Motor neuron (in vitro differentiated cells): ENCODE results near the gene ZNF324. TPM values are rescaled to one million over a fixed set of nuclear protein-coding genes. Genes with fewer than 3 reads are reported as not detected.
A peak's percentile ranks its signal among the peaks of the same experiment; 100 is the strongest.
"Not testable (repeated sequence)": the region's sequence is repeated elsewhere in the genome, so short reads cannot be mapped to it uniquely, and the experiment has no call there.

ENCODE experiments used
- ATAC-seq, 8 experiments: fragments of 200-7000 bp; cut with Tn5 transposase; replicated peaks in 6 of 8; 2 replicates each; pipeline ENCODE4 v1.8.0; 2021; ENCODE audit warnings: mild to moderate bottlenecking in 8 of 8, moderate library complexity in 8 of 8
- H3K27ac ChIP-seq, 2 donors: fragments of 250-450 bp; sonication (Bioruptor Pico); 2 replicates each; pipeline ENCODE4 v1.9.0; 2021; ENCODE audit warnings: antibody characterized with exemption in 2 of 2, mild to moderate bottlenecking in 2 of 2, moderate library complexity in 1 of 2
- H3K4me1 ChIP-seq, 2 donors: fragments of 250-450 bp; sonication (Bioruptor Pico); replicated peaks in 1 of 2; 2 replicates each; pipeline ENCODE4 v1.6.1; 2021; ENCODE audit warnings: antibody characterized with exemption in 2 of 2, mild to moderate bottlenecking in 2 of 2, moderate library complexity in 1 of 2
- H3K4me3 ChIP-seq, 5 donors: fragments of 250-450 bp; sonication (Bioruptor Pico); 2 replicates each; pipeline ENCODE4 v1.9.0; 2021; ENCODE audit warnings: antibody characterized with exemption in 5 of 5, mild to moderate bottlenecking in 5 of 5, moderate library complexity in 4 of 5
- WGBS, 10 experiments: fragments of 450-650 bp; shearing (Covaris generic); methylation state at CpG; one replicate each; pipeline ENCODE4 v1.0.0; 2022; 5-methylcytosine and 5-hydroxymethylcytosine counted together
- in situ Hi-C, 9 experiments: fragments of 400-800 bp; cut with MboI; loops; one replicate each; pipeline ENCODE4 v1.15.0; 2021; ENCODE audit warnings: low sequenced_read_pairs in 9 of 9, low pct_unique_long_range_greater_than_20kb in 2 of 9; ENCODE audit not compliant: unreplicated experiment in 9 of 9
- total RNA-seq, 8 experiments: library from RNA; unstranded; fragments of 300-600 nt; gene quantifications; 2 replicates each; pipeline versions ENCODE4 v1.2.3 to v1.2.4, GENCODE V29; 2022

Gene ZNF324
- total RNA-seq, 8 experiments from 2014 or later: 8.5 to 21.3 (median 17.2) TPM

DNA sequence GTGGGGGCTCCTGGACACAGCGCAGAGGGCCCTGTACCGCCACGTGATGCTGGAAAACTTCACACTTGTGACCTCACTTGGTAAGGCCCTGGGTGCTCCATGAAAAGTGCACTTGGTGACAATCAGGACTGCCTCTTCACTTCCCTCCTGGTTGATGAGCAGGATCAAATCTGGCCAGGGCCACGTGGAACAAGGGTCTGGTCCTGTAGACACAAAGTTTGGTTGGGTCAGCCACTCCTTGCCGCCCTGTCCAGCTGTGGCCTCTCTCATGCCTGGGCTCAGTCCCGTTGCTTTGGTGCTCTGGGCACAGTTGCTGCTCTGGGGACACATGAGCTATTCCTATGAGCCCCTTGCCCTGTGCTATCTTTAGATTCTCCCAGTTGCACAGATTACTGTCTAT lies 13.1 kb upstream of the ZNF324 start:
- no peak for ATAC-seq

GRCh38 chr19:58455306-58455705 lies 11.6 kb upstream of the ZNF324 start:
- peaks cover 5 to 6% of the 10 kb centered on the region in 2 donors for H3K4me1 ChIP-seq

More for the DNA sequence above, 13.1 kb upstream of the ZNF324 start:
- H3K4me3 ChIP-seq: no peak overlapping the region
- WGBS, 10 experiments: 75 to 94% methylated on average over 2 to 3 of the region's 6 CpGs; no CpG with 5 or more reads in 8 of the 10 experiments
- in situ Hi-C loops: no loop called here
- H3K4me1 ChIP-seq: peaks cover 5 to 6% of the 10 kb centered on the region in 2 donors
- no peak overlapping the region for H3K27ac ChIP-seq

DNA sequence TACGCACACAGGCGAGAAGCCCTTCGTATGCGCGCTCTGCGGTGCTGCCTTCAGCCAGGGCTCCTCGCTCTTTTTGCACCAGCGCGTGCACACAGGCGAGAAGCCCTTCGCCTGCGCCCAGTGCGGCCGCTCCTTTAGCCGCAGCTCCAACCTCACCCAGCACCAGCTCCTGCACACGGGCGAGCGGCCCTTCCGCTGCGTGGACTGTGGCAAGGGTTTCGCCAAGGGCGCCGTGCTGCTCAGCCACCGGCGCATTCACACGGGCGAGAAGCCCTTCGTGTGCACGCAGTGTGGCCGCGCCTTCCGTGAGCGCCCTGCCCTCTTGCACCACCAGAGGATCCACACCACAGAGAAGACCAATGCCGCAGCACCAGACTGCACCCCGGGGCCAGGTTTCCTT lies 10.8 kb upstream of the ZNF324 start:
- H3K27ac ChIP-seq: no peak overlapping the region
- peaks cover 3 to 5% of the 10 kb centered on the region in 2 donors for H3K4me1 ChIP-seq
- ATAC-seq: no peak
- 84 to 100% methylated on average over 3 to 8 of the region's 35 CpGs; no CpG with 5 or more reads in 8 of the 10 experiments for WGBS, 10 experiments
- in situ Hi-C loops: no loop called here
- H3K4me3 ChIP-seq: no peak overlapping the region

More at GRCh38 chr19:58455306-58455705, 11.6 kb upstream of the ZNF324 start:
- ATAC-seq: no peak
- in situ Hi-C loops: no loop called here
- WGBS, 10 experiments: 84 to 100% (median 100%) methylated on average over 2 to 5 of the region's 21 CpGs; no CpG with 5 or more reads in 6 of the 10 experiments
- H3K27ac ChIP-seq: no peak overlapping the region
- no peak overlapping the region for H3K4me3 ChIP-seq

GRCh38 chr19:58460039-58460438 lies 6.8 kb upstream of the ZNF324 start:
- H3K4me3 ChIP-seq: no peak overlapping the region
- in situ Hi-C loops: no loop called here
- no peak for ATAC-seq
- WGBS, 10 experiments: 0 to 100% (median 80%) methylated on average over 1 to 2 of the region's 2 CpGs; no CpG with 5 or more reads in 3 of the 10 experiments
- no peak overlapping the region for H3K27ac ChIP-seq
- no peaks in the 10 kb centered on the region for H3K4me1 ChIP-seq

- ATAC-seq: peak; percentile 4 to 34 (median 26)
- no peak overlapping the region for H3K27ac ChIP-seq
- H3K4me1 ChIP-seq: peaks cover 8% of the 10 kb centered on the region in 2 donors
- 21 to 71% (median 38%) methylated on average over 4 to 16 of the region's 20 CpGs for WGBS, 10 experiments
- in situ Hi-C loops: no loop called here
- peak overlapping the region; percentile 48 to 90 (median 67) for H3K4me3 ChIP-seq
These were observed 656 bp upstream of the ZNF324 start for GRCh38 chr19:58466089-58466759.

DNA sequence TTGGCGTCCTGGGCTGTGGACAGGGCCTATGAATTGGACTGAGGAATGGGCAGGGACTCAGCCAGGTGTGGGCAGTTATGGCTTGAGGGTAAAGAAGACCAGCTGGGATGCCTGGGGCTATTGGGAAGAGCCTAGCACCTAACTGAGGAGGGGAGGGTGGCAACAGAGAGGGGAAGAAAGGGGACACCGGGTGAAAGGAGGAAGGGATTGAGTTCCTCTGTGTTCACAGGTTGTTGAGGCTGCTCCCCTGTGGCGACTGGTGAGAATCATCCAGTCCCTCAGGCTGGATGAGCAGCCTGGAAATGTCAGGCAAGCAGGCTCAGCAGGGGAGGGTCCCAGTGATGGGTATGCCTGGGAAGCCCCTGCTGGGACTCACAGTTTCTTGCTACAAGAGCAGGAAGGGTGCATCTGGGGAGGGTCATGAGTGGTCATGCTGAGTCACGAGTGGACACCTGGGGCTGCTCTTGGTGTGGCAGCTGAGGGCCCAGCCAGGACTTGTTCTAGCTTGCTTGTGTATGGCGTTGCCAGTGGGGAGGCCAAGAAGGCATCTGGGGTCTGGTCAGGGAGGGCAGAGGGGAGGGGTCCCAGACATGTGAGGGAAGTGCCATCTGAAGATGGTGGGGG lies 1.4 kb downstream of the ZNF324 start:
- Histone ChIP-seq H3K4me3 (peak overlapping the region; percentile 15 to 67 (median 64)), H3K27ac (no peak overlapping the region), H3K4me1 (peaks cover 8% of the 10 kb centered on the region in 2 donors)
- 33 to 50% methylated on average over 1 of the region's 5 CpGs; no CpG with 5 or more reads in 8 of the 10 experiments for whole genome bisulfite sequencing, 10 experiments
- in situ Hi-C loops: no loop called here
- ATAC-seq: no peak

DNA sequence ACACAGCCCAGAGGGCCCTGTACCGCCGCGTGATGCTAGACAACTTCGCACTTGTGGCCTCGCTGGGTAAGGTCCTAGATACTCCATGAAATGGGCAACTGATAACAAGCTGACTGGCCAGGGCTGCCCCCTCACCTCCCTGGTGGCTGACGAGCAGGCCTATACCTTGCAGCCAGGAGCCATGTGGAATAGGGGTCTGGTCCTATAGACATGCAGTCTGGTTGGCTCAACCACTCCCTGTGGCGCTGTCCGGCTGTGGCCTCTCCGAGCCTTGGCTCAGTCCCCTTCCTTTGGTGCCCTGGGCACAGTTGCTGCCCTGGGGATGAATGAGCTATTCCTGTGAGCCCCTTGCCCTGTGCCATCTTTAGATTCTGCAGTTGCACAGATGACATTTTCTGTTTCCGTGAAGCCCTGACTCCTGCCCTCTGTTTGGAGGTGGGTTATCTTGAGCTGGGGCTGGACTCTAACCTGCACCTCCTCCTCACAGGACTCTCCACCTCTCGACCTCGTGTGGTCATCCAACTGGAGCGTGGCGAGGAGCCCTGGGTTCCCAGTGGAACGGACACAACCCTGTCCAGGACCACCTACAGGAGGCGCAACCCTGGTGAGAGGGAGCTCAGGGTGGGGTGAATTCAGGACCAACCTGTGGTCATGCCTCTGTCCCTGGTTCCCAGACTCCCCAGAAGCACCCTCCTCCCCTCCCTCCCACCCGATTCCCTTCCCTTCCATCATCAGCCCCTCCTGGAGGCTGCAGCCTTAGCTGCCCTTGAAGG lies 2.5 kb downstream of the ZNF324 start:
- in situ Hi-C loops: no loop called here
- H3K4me1 ChIP-seq: peaks cover 8% of the 10 kb centered on the region in 2 donors
- no peak overlapping the region for H3K4me3 ChIP-seq
- ATAC-seq: no peak
- H3K27ac ChIP-seq: no peak overlapping the region
- 80 to 98% (median 88%) methylated on average over 1 to 9 of the region's 17 CpGs; no CpG with 5 or more reads in 6 of the 10 experiments for WGBS, 10 experiments

- H3K27ac ChIP-seq, H3K4me3 ChIP-seq, ATAC-seq, in situ Hi-C loops: not testable (repeated sequence)
- H3K4me1 ChIP-seq: peaks cover 14% of the 10 kb centered on the region in 2 donors
- 80 to 100% (median 84%) methylated on average over 1 to 5 of the region's 53 CpGs; no CpG with 5 or more reads in 6 of the 10 experiments for WGBS, 10 experiments
These were observed 4.1 kb downstream of the ZNF324 start for GRCh38 chr19:58470837-58471543.

DNA sequence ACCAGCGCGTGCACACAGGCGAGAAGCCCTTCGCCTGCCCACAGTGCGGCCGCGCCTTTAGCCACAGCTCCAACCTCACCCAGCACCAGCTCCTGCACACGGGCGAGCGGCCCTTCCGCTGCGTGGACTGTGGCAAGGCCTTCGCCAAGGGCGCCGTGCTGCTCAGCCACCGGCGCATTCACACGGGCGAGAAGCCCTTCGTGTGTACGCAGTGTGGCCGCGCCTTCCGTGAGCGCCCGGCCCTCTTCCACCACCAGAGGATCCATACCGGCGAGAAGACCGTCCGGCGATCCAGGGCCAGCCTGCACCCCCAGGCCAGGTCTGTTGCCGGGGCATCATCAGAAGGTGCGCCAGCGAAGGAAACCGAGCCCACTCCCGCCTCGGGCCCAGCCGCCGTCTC lies 4.9 kb downstream of the ZNF324 start:
- Histone ChIP-seq H3K4me1 (peaks cover 15 to 17% of the 10 kb centered on the region in 2 donors), H3K27ac (no peak overlapping the region), H3K4me3 (no peak overlapping the region)
- in situ Hi-C loops: no loop called here
- WGBS, 10 experiments: 96 to 100% (median 100%) methylated on average over 2 to 5 of the region's 39 CpGs; no CpG with 5 or more reads in 6 of the 10 experiments
- no peak for ATAC-seq

DNA sequence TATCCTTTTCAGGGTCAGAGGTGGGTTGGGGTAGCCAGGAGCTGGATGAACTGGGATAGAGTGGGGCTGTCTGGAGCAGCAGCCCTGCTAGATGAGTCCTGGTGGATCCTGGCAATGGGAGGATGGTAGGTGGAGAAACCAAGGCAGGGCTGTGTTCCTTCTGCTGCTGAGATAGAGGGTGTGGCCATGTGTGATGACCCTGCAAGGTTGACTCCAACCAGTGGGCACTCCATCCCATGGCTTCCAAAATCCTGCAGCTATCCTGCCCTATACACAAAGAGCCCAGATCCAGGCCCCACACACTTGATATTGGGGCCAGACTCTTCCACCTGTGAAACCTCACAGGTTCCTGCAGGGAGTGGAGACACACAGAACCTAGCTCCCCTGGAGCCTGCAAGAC lies 6.9 kb downstream of the ZNF324 start:
- in situ Hi-C loops: no loop called here
- Histone ChIP-seq H3K27ac (no peak overlapping the region), H3K4me1 (peaks cover 14 to 18% of the 10 kb centered on the region in 2 donors), H3K4me3 (no peak overlapping the region)
- ATAC-seq: no peak

DNA sequence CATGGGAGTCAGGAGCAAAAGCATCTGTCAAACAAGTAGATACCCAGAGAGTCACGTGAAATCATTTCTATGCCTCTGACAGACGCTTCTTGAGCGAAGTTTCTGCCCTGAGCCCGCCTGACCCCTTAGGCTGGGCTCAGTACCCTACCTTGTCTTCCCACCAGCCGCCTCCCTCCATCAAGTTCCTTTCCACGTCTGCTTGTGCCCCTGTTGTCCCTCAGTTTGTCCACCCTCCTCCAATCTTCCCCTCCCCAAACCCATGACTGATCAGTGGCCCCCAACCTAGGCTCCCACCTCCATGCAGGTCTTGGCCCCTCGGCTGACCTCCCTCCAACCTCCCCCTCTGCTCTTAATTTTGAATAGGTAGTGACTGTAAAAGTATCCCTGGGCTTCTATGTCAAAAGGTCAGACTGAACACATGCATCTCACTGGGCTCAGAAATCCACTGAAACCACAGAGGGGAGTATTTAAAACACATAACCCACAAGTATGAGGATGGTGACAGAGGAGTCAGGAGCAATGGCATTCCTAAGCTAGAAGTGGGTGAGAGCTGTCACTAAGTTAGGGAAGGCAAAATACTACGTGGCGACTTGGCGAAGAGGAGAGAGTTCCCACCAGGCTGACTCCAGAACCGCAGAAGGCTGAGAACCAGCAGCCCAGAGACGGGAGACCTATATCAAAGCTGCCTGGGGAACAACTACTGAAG lies 7.6 kb downstream of the ZNF324 start:
- Histone ChIP-seq H3K4me3 (no peak overlapping the region), H3K27ac (no peak overlapping the region), H3K4me1 (peaks cover 14 to 18% of the 10 kb centered on the region in 2 donors)
- 70 to 100% (median 93%) methylated on average over 2 to 5 of the region's 12 CpGs; no CpG with 5 or more reads in 4 of the 10 experiments for WGBS, 10 experiments
- no peak for ATAC-seq
- in situ Hi-C loops: no loop called here
